Measurements from ENCODE around the gene SEMA6B.
A peak's percentile ranks its signal among the peaks of the same experiment; 100 is the strongest.

SEMA6B gene

GRCh38 chr19:4523306-4524110 is 36.0 kb downstream of the SEMA6B start:
- DNase-seq, result peak; percentile 32

GRCh38 chr19:4522291-4523002 is 37.0 kb downstream of the SEMA6B start:
- no peak for DNase-seq

- no peak for DNase-seq
These were observed 37.6 kb downstream of the SEMA6B start for GRCh38 chr19:4521888-4522242.

GRCh38 chr19:4521170-4521887 is 38.2 kb downstream of the SEMA6B start:
- no peak for DNase-seq

- DNase-seq, result no peak
These were observed 39.8 kb downstream of the SEMA6B start for GRCh38 chr19:4519521-4520277.

GRCh38 chr19:4519172-4519496 is 40.4 kb downstream of the SEMA6B start:
- no peak for DNase-seq

- DNase-seq, result no peak
These were observed 40.9 kb downstream of the SEMA6B start, which contains the start of gene PLIN4 for GRCh38 chr19:4518345-4519171. Gene PLIN4, minus strand, starts transcription at chr19:4518486. Its CDS starts 214 bp downstream, at chr19:4518272.

GRCh38 chr19:4517451-4518057 is 41.9 kb downstream of the SEMA6B start:
- DNase-seq, result no peak

GRCh38 chr19:4516939-4517300 is 42.6 kb downstream of the SEMA6B start:
- no peak for DNase-seq

- no peak for DNase-seq
These were observed 43.1 kb downstream of the SEMA6B start for GRCh38 chr19:4516199-4516938.

GRCh38 chr19:4515732-4516131 is 43.8 kb downstream of the SEMA6B start:
- DNase-seq, result no peak

GRCh38 chr19:4513248-4513647 is 46.2 kb downstream of the SEMA6B start:
- no peak for DNase-seq

- DNase-seq, result no peak
These were observed 47.4 kb downstream of the SEMA6B start for GRCh38 chr19:4512070-4512469.

GRCh38 chr19:4511300-4512054 is 48.0 kb downstream of the SEMA6B start:
- no peak for DNase-seq

GRCh38 chr19:4510435-4511255 is 48.8 kb downstream of the SEMA6B start:
- no peak for DNase-seq

- no peak for DNase-seq
These were observed 50.8 kb downstream of the SEMA6B start for GRCh38 chr19:4508698-4509097.

- DNase-seq, result no peak
These were observed 51.7 kb downstream of the SEMA6B start for GRCh38 chr19:4507804-4508203.

GRCh38 chr19:4507150-4507452 is 52.4 kb downstream of the SEMA6B start:
- no peak for DNase-seq

- peak; percentile 28 for DNase-seq
These were observed 52.9 kb downstream of the SEMA6B start for GRCh38 chr19:4506449-4507149.

Measured in activated CD4-positive, alpha-beta T cell treated with anti-CD3 and anti-CD28 coated beads, Interleukin-2, Interleukin-6, amounts not matched to agents 100 ng/mL and 50 ng/mL, durations not matched to agents 16 hours and 8 hours (primary cell).